Measurements from ENCODE around the gene KIF1B.
"Not testable (repeated sequence)": the region's sequence is repeated elsewhere in the genome, so short reads cannot be mapped to it uniquely, and the experiment has no call there.

The KIF1B gene

DNA sequence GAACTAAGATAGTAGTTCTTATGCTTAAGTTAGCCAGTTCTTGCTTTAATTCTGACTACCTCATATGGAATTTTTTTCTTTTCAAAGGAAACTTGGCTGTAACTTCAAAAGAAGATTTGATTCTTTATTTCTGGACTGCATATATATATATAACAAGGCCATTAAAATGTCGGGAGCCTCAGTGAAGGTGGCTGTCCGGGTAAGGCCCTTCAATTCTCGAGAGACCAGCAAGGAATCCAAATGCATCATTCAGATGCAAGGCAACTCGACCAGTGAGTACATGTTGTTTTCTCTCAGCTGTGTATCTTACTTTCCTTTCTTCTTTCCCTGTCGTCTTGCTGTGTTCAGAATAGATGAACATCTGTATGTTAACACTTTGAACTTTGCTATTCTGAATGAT lies 21.8 kb downstream of the KIF1B start:
- Histone ChIP-seq H3K36me3 (peaks cover 37% of the 10 kb centered on the region), H3K9me3 (no peaks in the 10 kb centered on the region), H3K4me2 (no peak overlapping the region), H3K27ac (no peak overlapping the region), H4K20me1 (peaks cover 57% of the 10 kb centered on the region), H3K4me3 (no peak overlapping the region), H3K9ac (no peak overlapping the region), H3K4me1 (no peaks in the 10 kb centered on the region), H3K27me3 (no peaks in the 10 kb centered on the region)
- TF ChIP-seq Cebpa-rat (IDR thresholded peaks at IDR 0.05), result no peak

DNA sequence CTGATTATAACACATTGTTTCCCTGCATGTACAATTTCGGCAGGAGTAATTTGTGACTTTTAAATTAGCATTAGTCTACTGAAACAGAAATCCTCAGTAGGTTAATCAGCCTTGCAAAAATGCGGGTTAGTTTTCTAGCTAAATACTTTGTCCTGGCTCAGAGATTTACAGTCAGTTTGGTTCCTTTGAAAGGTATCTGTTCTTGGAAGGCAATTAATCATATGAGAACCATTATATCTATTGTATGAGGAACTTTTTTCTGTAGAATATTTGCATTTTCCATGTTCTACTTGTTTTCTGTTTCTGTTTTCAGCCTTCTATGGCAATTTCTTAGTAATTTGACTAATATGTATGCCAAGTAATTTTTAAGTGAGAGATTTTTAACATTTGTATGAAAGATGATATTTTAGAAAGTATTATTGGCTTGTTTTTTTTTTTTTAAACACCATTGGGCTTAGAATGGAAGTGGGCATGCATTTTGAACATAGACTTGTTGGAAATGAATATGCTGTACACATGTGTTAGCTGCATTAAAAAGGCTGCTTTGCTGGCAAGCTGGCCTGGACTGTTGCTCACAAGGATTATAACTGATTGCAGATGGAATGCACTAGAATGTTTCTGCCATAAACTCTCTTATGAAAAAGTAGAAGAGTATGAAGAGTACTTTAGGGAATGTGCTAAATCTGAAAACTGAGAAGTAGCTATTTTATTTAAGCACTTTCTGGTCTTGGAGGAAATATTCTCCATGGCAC lies 26.2 kb downstream of the KIF1B start:
- no peak overlapping the region for H3K4me2 ChIP-seq
- H3K4me1 ChIP-seq, result peaks cover 7% of the 10 kb centered on the region; the same call in 1 of the 2 replicates
- H3K4me3 ChIP-seq, result no peak overlapping the region
- H3K27me3 ChIP-seq, result no peaks in the 10 kb centered on the region
- peaks cover 39% of the 10 kb centered on the region for H3K36me3 ChIP-seq
- H3K27ac ChIP-seq, result no peak overlapping the region
- H3K9me3 ChIP-seq, result no peaks in the 10 kb centered on the region
- peaks cover 16% of the 10 kb centered on the region for H4K20me1 ChIP-seq
- no peak overlapping the region for H3K9ac ChIP-seq
- TF ChIP-seq Cebpa-rat (IDR thresholded peaks at IDR 0.05), result no peak

DNA sequence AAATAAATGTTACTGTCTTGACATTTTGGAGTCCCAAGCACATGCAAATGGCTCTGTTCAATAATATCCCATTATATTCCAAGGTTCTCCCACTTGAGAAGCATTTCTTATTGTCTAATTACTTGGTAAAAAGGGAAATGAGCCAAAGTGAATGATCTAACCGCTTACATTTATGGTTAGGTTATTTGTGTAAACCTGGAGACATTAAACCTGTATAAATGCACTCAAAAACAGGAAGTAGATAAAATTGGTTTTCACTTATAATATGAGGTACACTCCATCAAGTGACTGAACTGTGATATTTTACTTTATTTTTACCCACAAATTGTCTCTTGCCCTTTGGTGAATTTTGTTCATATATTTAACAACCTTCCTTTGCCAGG lies 26.8 kb downstream of the KIF1B start:
- Histone ChIP-seq H3K4me3 (no peak overlapping the region), H3K27me3 (no peaks in the 10 kb centered on the region), H3K36me3 (peaks cover 39% of the 10 kb centered on the region), H3K4me2 (no peak overlapping the region), H3K9ac (no peak overlapping the region), H3K27ac (no peak overlapping the region), H3K9me3 (no peaks in the 10 kb centered on the region), H4K20me1 (peaks cover 10% of the 10 kb centered on the region), H3K4me1 (peaks cover 13% of the 10 kb centered on the region; the same call in 1 of the 2 replicates)
- no peak for TF ChIP-seq Cebpa-rat (IDR thresholded peaks at IDR 0.05)

DNA sequence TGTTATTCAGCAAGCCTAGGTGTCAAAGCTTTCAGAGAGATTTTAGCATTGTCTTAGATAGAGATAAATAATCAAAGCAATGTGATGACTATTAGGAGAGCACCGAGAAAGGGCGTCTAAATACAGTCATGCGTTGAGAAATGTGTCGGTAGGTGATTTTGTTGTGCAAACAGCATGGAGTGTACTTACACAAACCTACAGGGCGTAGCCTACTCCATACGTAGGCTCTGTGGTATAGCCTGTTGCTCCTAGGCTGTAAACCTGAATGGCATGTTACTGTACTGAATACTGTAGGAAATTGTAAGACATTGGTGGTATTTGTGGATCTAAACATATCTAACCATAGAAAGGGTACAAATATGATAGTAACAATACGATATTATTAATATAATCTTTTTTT lies 31.8 kb downstream of the KIF1B start:
- no peak overlapping the region for H3K4me3 ChIP-seq

DNA sequence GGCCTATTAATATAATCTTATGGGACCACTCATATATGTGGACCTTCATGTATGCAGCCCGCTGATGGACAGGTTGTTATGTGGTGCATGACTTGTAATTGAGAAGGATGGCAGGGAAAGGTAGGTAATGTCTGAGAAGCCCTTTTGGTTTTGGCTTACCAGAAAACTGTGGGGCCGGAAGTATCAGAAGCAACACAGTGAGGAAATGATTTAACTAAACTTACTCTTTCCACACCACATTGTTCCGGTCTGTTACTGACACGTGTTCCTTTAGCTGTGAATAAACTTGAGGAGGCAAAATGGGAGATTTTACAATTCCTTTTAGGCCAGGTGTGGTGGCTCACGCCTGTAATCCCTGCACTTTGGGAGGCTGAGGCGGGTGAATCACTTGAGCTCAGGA lies 32.4 kb downstream of the KIF1B start:
- H3K4me2 ChIP-seq, result peak overlapping the region; percentile 28; the same call in 1 of the 2 replicates
- H3K4me1 ChIP-seq, result peaks cover 24% of the 10 kb centered on the region
- no peak overlapping the region for H3K4me3 ChIP-seq
- peak overlapping the region; percentile 38 for H3K27ac ChIP-seq
- H3K9me3 ChIP-seq, result peaks cover 13% of the 10 kb centered on the region; the same call in 1 of the 2 replicates
- no peak overlapping the region for H3K9ac ChIP-seq
- TF ChIP-seq Cebpa-rat (IDR thresholded peaks at IDR 0.05), result no peak
- H4K20me1 ChIP-seq, result no peaks in the 10 kb centered on the region
- H3K27me3 ChIP-seq, result no peaks in the 10 kb centered on the region
- peaks cover 12% of the 10 kb centered on the region; the same call in 1 of the 2 replicates for H3K36me3 ChIP-seq

More for the DNA sequence above, 31.8 kb downstream of the KIF1B start:
- no peak for TF ChIP-seq Cebpa-rat (IDR thresholded peaks at IDR 0.05)
- H3K9ac ChIP-seq, result no peak overlapping the region
- no peaks in the 10 kb centered on the region for H3K27me3 ChIP-seq
- H3K4me2 ChIP-seq, result no peak overlapping the region
- no peak overlapping the region for H3K27ac ChIP-seq
- H3K9me3 ChIP-seq, result peaks cover 12% of the 10 kb centered on the region; the same call in 1 of the 2 replicates
- peaks cover 24% of the 10 kb centered on the region for H3K4me1 ChIP-seq
- H3K36me3 ChIP-seq, result peaks cover 11% of the 10 kb centered on the region; the same call in 1 of the 2 replicates
- H4K20me1 ChIP-seq, result no peaks in the 10 kb centered on the region

DNA sequence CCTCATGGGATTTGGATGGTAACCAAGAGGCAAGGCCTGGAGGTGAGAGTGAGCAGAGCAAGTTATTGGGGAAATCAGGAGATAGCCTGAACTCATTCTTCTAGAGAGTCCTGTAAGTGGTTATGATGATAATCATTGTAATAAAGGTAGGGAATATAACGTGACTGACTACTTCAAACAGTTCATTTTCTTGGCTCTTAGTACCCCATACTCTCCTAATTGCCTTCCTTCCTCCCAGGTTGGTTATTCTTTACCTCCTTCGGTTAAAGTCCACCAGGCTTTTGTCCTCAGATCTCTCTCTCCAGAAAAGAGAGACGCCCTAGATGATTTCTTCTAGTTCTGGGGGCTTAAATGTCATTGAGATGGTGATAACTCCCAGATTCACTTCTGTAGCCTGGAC lies 35.3 kb downstream of the KIF1B start:
- Histone ChIP-seq H3K4me2 (no peak overlapping the region), H3K36me3 (peaks cover 22% of the 10 kb centered on the region; the same call in 1 of the 2 replicates), H3K4me1 (peaks cover 29% of the 10 kb centered on the region), H3K27me3 (no peaks in the 10 kb centered on the region), H3K9me3 (peaks cover 17% of the 10 kb centered on the region; the same call in 1 of the 2 replicates), H3K4me3 (no peak overlapping the region), H3K9ac (no peak overlapping the region), H3K27ac (no peak overlapping the region), H4K20me1 (peaks cover 5% of the 10 kb centered on the region; the same call in 1 of the 2 replicates)
- TF ChIP-seq Cebpa-rat (IDR thresholded peaks at IDR 0.05), result no peak

DNA sequence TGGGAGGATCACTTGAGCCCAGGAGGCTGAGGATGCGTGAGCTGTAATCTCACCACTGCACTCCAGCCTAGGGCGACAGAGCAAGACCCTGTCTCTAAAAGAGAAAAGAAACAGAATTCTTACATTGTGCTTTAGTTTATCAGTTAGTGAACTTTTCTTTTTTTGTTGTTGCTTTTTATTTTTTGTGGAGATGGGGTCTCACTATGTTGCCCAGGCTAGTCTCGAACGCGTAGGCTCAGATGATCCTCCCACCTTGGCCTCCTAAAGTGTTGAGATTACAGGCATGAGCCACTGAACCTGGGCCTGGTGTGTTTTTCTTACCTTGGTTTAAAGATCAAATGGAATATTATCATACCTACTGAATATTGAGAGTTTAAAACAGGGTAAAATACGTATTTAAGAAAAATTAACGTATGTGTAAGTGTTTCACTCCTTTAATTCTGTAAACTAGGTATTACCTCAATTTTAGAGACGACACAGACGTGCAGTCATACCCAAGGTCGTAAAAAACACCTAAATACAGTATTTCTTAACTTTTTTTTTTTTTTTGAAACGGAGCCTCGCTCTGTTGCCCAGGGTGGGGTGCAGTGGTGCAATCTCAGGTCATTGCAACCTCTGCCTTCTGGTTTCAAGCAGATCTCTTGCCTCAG lies 39.6 kb downstream of the KIF1B start:
- Histone ChIP-seq H3K36me3 (peaks cover 17% of the 10 kb centered on the region; the same call in 1 of the 2 replicates), H3K27ac (no peak overlapping the region), H3K27me3 (no peaks in the 10 kb centered on the region), H3K9me3 (peaks cover 5% of the 10 kb centered on the region; the same call in 1 of the 2 replicates), H3K4me2 (peak overlapping the region; percentile 37; the same call in 1 of the 2 replicates), H3K4me1 (peaks cover 40% of the 10 kb centered on the region), H3K4me3 (no peak overlapping the region), H4K20me1 (peaks cover 31% of the 10 kb centered on the region), H3K9ac (no peak overlapping the region)
- TF ChIP-seq Cebpa-rat (IDR thresholded peaks at IDR 0.05), result no peak

DNA sequence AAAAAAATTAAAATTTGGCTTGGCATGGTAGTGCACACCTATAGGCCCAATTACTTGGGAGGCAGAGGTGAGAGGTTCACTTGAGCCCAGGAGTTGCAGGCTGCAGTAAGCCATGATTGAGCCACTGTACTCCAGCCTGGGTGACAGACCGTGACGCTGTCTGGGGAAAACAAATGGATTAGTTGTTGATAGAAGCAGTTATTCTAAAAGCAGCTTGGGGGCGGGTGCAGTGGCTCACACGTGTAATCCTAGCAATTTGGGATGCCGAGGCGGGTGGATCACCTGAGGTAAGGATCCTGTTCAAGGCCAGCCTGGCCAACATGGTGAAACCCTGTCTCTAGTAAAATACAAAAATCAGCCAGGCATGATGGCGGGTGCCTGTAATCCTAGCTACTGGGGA lies 40.3 kb downstream of the KIF1B start:
- no peak overlapping the region for H3K4me3 ChIP-seq
- H3K27me3 ChIP-seq, result no peaks in the 10 kb centered on the region
- H3K9me3 ChIP-seq, result peaks cover 5% of the 10 kb centered on the region; the same call in 1 of the 2 replicates
- peak overlapping the region; percentile 37 for H3K4me2 ChIP-seq
- peaks cover 17% of the 10 kb centered on the region; the same call in 1 of the 2 replicates for H3K36me3 ChIP-seq
- peaks cover 40% of the 10 kb centered on the region for H3K4me1 ChIP-seq
- H3K27ac ChIP-seq, result no peak overlapping the region
- TF ChIP-seq Cebpa-rat (IDR thresholded peaks at IDR 0.05), result no peak
- H4K20me1 ChIP-seq, result peaks cover 31% of the 10 kb centered on the region
- no peak overlapping the region for H3K9ac ChIP-seq

DNA sequence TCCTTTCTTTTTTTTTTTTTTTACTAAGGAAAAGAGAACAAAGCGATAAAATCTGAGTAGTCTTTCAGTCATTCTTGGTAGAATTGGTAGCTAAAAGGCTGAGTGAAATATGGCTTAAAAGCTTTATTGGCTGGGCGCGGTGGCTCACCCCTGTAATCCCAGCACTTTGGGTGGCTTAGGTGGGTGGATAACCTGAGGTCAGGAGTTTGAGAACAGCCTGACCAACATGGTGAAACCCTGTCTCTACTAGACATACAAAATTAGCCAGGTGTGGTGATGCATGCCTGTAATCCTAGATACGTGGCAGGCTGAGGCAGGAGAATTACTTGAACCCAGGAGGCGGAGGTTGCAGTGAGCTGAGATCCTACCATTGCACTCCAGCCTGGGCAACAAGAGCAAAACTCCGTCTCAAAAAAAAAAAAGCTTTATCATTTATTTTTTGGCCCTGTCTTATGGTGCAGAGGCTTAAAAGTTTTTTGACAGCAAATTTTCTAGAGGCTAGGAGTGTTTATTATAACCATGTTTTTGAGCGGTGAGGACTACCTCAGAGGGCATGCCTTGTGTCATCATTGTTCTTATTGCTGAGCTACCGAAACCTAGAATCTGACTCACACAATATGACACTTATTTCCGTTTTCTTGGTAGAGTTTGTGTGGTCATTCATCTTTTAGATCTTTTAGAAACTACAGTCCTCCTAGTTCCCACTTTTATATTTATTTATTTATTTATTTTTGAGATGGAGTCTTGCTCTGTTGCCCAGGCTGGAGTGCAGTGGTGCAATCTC lies 41.1 kb downstream of the KIF1B start:
- peaks cover 40% of the 10 kb centered on the region for H3K4me1 ChIP-seq
- H3K9ac ChIP-seq, H3K4me3 ChIP-seq, H3K27ac ChIP-seq, H3K4me2 ChIP-seq, H3K9me3 ChIP-seq, H3K27me3 ChIP-seq: not testable (repeated sequence)
- peaks cover 17% of the 10 kb centered on the region for H3K36me3 ChIP-seq
- peaks cover 31% of the 10 kb centered on the region for H4K20me1 ChIP-seq

Data from BLaER1 (cell line).